Esophagus squamous epithelium (tissue), 4 donors: ENCODE data around the gene TMEM19.

Experiments used
- CTCF ChIP-seq, 6 experiments: fragments of 450-650 bp in 4 of 6; fragments of 200-600 bp in 2 of 6; sonication (generic) in 2 of 6; IDR thresholded peaks; one replicate each; pipeline ENCODE4 v1.5.1; 2016 to 2019; ENCODE audit warnings: antibody characterized with exemption in 6 of 6, mild to moderate bottlenecking in 4 of 6, moderate library complexity in 4 of 6
- POLR2A ChIP-seq, 4 donors: fragments of 450-650 bp; IDR thresholded peaks; one replicate each; pipeline ENCODE4 v1.6.1; 2017; ENCODE audit warnings: antibody characterized with exemption in 4 of 4, mild to moderate bottlenecking in 4 of 4, moderate library complexity in 3 of 4

DNA sequence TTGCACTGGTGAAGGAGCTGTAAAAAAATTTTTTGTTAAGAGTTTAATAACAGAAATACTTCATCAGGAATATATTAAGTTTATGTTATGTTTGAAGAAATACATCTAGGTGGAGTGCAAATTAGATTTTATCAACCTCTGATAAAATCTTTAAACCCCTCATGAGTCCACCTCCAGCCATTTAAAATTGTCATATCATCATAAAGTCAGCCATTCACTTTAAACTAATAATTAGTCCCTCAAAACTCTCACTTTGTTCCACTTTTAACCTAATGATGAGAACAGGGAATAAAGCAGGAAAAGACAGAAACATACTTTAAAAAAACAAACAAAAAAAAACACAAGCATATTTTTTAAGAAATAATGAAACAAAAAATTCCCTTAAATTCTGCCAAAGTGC, 47.4 kb upstream of the TMEM19 start:
- no peak for TF ChIP-seq POLR2A (IDR thresholded peaks at IDR 0.05)
- TF ChIP-seq CTCF (IDR thresholded peaks at IDR 0.05): no peak
